Activated CD8-positive, alpha-beta memory T cell treated with anti-CD3 and anti-CD28 coated beads, Interleukin-2, amount 50 U/mL, for 24 hours (primary cell): ENCODE results near the gene MDH2.
A peak's percentile ranks its signal among the peaks of the same experiment; 100 is the strongest.
"Not testable (repeated sequence)": the region's sequence is repeated elsewhere in the genome, so short reads cannot be mapped to it uniquely, and the experiment has no call there.

ENCODE experiments used
- DNase-seq: peaks from one replicate; pipeline ENCODE4 v3.0.0-alpha.2; 2020; ENCODE audit errors: extremely low read depth

The MDH2 gene, protein sequence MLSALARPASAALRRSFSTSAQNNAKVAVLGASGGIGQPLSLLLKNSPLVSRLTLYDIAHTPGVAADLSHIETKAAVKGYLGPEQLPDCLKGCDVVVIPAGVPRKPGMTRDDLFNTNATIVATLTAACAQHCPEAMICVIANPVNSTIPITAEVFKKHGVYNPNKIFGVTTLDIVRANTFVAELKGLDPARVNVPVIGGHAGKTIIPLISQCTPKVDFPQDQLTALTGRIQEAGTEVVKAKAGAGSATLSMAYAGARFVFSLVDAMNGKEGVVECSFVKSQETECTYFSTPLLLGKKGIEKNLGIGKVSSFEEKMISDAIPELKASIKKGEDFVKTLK

DNA sequence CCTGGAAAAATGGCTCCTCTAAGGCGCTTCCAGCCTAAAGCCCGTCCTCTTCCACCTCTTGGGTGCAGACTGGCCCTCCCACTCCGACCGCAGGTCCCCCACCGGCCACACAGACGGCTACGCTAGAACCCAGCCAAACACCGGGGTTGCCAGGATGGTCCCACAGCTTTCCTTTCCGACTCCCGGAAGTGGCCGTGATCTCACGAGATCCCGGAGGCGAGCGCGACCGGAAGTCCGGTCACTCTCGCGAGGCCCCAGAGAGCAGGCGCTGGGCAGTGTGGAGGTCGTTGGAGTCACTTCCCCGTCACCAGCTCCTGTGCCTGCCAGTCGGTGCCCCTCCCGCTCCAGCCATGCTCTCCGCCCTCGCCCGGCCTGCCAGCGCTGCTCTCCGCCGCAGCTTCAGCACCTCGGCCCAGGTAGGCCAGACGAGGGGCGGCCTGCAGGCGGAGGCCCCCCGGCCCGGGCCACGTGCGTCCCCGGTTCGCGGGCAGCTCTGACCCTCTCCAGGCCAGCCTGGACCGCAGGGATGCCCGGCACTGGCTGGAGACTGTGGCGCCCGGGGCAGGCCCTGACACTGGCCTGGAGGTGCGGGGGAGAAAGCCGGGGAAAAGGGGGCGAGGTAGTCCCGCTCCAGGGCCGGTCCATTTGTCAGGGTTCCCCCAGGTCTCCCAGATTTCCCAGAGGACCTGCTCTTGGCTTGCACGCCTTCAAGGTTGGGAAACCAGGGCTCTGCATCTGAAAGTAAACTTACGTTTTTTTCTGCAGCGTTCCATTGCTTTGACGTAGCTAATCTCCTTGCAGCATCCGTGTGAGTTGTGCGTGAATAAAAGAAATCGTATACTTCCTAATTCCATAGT lies at the start of gene MDH2, which contains the start of gene STYXL1:
MDH2 (plus strand) TSS at position 296 of the 857 bp plus-strand sequence; CDS start at position 351, 55 bp downstream.
STYXL1 (minus strand) TSS at position 190 of the 857 bp plus-strand sequence. CDS start 17,477 bp downstream, outside the sequence.
- DNase-seq, result peak; percentile 84

DNA sequence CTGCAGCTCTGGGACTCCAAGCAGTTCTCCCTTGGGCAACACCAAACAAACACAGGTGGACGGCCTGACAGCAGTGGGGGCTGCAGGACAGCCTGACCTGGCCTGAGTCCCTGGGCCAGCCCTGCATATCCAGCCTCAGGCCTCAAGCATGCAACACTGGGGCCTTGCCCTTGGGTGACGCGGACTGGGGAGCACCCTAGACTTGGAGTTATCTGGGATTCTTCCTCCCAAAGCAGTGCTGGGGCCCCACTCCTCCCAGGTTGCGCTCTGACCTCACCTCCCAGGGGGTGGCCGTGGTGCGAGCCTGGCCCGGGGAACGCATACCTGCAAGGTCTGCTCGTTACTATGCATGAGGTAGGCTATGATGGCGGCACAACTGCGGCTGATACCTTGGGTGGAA lies 47.3 kb upstream of the MDH2 start:
- no peak for DNase-seq

DNA sequence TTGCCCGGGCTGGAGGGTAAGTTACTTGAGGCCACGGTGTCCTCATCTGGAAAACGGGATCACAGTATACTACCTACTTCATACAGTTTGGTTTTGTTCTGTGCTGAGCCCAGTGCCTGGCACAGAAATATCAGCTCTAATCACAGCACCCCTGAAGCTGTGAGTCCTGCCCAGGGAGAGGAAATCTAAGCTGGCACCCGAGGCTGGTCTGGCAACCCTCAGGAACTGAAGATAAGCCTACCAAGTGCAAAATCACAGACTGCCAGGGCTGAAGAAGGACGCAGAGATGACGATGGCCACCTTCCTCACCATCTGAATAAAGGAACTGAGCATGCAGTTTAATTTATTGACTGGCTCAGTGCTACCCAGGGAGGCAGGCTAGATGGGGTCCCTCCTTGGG lies 45.8 kb upstream of the MDH2 start:
- no peak for DNase-seq

DNA sequence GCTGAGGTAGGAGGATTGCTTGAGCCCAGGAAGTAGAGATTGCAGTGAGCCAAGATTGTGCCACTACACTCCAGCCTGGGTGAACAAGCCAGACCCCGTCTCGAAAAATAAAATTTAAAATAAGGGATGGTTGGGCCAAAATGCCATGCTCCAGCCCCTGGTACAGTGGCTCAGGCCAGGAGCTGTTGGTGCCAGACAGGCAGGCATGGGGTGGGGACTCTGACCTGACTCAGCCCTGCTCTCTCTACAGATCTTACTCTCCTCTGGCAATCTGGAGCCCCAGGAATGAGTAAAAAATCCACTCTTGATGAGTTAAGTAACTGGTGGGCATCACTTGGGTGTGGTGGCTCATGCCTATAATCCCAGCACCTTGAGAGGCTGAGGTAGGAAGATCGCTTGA lies 45.1 kb upstream of the MDH2 start:
- no peak for DNase-seq

DNA sequence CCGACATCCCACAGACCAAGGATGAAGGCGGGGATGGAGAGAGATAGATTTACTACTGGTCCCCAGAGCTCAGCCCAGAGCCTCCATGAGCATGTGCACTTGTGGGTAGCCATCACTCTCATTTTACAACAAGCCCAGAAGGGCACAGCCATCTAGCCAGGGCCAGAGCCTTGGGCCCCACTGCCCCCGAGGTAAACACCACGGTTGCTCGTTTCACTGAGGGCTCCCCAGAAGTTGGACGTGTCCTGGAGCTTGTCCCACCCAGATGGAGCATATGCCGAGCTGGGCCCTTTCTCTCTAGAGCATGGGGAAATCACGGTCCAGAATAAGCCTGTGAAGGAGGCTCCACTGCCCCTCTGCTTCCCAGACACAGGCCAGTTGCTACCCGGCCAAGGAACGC lies 44.6 kb upstream of the MDH2 start:
- no peak for DNase-seq

DNA sequence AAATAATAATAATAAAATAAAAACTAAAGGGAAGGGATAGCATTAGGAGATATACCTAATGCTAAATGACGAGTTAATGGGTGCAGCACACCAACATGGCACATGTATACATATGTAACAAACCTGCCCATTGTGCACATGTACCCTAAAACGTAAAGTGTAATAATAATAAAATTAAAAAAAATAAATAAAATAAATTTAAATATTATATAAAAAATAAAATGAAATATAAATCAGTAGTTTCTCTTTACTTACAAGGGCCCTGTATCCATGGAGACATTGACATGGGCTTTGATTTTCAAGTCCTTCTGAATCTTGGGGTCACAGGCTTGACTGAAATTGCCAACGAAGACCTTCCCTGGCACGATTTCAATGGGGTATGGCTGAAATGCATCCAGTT lies 42.9 kb upstream of the MDH2 start:
- DNase-seq, result not testable (repeated sequence)

DNA sequence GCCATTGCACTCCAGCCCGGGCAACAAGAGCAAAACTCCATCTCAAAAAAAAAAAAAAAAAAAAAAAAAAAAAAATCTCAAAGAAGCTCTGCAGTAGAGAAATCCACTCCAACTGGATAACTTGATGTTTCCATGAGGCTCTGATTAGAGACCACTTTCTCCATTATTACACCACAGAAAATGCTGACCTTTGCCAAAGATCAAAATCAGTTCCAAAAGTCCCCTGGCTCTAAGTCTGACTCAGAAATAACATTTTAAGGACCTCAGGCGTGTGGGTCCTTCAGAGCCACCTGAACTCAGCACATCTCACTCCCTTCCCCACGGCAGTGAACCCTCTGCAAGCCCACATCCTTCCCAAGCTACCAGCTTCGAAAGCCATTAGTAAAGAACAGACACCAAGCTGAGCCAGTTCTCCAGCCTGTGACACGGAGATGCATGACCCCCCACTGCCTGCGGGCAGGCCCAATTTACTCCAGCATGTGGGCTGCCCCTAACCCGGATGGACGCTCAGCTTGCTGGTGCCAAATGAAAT lies 39.7 kb upstream of the MDH2 start:
- DNase-seq, result no peak

DNA sequence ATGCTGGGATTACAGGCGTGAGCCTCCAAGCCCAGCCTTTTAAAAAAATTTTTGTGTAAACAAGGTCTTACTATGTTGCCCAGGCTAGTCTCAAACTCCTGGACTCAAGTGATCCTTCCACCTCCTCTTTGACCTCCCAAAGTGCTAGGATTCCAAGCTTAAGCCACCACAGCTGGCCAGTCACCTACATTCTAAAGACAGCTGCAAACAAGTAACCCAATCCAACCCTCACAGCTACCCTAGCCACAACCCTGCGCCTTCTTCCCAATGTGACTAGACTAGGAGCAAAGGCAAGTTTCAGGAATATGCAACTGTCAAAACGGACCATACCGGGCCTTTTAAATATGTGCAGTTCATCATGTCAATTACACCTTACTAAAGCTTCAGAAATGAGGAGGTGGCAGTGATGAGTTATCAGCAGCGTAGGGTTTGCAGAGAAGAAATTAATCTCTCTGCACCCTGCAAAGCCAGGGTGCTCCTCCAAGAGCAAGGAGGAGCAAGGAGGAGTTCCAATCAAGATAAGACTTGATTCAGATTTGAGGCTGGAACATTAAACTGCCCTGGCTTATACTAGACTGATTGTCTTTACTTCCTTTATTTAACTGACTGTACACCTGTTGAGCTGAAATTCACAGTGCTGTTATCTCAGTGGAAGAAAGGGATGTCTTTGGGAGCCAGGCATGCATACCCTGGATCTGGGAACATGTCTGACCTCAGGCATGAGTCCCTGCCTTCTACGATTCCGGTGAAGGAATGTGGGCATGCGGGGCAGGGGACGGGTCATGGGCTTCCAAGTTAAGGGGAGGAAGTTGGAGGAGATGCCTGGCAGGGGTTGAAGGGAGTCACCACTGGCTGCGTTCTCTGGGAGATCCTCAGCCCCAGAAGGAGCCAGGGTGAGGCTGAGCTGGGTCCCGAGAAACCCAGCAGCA lies 38.0 kb upstream of the MDH2 start:
- DNase-seq, result no peak

DNA sequence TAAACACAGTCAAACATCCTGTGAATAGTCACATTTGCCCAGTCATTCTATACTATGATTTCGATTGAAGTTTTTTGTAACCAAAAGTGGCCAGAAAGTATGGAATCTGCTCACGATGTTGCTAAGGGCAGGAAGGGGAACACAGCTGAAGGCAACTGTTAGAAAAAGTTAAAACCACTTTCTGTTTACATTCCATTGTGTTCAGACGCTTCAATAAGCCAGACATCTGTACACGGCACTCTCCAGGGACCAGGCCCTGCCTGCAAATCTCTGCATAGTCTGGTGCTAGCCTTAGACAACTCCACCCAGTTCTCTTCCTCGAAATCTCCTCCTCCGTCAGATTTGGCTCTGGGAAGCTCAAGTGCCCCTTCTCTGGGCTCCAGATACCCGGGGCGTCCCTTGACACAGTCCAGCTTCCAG lies 36.5 kb upstream of the MDH2 start:
- no peak for DNase-seq

DNA sequence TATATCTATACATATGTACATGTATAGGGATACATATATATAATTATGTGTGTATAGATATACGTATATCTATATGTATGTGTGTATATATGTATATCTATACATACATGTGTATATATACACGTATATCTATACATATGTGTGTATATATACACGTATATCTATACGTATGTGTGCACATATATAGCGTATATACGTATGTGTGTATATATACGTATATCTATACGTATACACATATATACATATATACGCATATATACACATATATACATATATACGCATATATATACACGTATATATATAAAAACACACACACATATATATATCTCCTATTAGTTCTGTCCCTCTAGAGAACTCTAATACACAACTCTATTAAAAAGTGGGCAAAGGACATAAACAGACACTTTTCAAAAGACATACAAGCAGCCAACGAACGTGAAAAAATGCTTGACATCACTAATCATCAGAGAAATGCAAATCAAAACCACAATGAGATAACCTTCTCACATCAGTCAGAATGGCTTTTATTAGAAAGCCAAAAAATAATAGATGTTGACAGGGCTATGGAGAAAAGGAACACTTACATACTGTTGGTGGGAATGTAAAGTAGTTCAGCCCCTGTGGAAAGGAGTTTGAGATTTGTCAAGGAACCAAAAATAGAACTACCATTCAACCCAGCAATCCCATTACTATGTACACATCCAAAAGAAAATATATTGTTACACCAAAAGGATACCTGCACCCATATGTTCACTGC lies 31.5 kb upstream of the MDH2 start:
- DNase-seq, result no peak

DNA sequence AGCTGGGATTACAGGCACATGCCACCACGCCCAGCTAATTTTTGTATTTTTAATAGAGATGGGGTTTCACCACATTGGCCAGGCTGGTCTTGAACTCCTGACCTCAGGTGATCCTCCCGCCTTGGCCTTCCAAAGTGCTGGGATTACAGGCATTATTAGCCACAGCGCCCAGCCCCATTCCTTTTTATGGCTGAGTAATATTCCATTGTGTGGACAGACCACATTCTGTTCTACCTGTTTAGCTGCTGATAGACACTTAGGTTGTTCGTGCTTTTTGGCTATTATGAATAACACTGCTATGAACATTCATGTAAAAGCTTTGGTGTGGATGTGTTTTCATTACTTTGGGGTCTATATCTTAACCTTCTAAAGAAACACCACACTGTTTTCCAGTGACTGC lies 29.4 kb upstream of the MDH2 start:
- DNase-seq, result not testable (repeated sequence)

DNA sequence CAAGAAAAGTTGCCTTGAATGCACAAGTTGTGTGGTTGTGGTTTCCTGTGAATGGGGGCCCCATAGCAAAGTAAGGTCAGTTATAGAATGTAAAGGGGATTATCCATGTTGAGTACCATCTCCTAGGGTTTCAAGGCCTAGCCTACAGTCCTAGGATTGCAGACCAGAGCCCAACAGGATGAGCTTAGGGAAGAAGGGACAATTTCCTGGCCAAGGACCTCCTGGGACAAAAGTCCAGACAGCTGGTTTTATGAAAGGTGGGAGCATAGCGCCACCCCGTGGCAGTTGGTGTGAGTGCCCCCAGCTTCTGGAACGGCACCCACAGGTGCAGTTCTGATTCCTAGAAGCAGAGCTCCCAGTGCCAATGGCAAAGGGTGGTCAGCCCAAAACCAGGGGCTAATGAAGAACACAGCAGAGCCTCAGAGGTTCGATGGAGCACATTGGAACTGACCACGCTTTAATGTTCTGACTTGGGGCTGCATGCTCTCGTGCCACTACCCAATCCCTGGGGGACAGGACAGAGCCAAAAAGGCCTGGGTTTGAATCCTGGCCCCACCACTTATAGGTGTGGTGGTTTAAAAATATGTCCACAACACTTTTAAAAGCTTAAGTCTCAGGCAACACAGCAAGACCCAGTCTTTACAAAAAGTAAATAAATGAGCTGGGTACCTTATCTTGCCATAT lies 27.7 kb upstream of the MDH2 start:
- peak; percentile 24 for DNase-seq

DNA sequence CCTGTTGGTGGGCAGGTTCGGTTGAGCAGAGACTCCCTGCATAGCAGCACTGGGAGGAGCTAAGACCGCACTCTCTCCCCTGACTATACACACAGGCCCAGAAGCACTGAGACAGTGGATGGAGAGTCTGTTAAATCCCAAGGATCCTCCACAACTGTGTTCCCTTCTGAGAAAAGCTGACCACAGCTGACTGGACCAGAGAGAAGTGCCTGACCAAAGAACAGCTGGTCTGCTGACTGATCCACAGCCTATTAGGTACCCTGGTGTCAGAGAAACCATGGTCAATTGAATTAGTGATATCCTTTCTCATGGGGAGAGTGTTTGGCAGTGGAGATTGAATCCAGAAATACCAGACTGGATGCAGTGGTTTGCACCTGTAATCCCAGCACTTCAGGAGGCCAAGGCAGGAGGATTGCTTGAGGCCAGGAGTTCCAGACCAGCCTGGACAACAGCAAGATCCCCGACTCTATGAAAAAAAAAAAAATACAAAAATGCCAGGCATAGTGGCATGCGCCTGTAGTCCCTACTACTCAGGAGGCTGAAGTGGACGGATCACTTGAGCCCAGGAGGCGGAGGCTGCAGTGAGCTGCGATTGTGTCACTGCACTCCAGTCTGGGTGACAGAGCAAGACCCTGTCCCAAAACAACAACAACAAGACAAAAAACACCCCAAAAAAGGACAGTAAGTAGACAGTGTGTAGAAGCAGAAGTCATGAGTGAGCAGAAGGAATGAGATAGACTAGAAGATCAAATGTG lies 25.7 kb upstream of the MDH2 start:
- DNase-seq, result no peak

DNA sequence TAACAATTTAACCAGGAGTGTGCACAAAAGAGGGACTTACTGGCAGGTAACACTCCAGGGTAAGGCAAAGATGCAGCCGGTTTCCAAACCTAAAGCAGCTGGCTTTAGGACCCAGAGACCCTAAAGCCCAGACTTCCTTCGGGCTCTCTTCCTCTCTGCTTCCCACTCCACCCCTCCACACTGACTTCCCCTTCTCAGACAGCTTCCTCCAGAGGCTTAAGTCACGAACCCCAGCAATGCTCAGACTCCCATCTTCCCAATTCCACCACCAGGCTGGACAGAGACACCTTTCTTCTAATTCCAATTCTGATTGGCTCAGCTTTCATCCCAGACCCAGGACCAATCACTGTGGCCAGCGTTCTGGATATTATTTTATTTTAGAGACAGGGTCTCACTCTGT lies 24.9 kb upstream of the MDH2 start:
- DNase-seq, result no peak

DNA sequence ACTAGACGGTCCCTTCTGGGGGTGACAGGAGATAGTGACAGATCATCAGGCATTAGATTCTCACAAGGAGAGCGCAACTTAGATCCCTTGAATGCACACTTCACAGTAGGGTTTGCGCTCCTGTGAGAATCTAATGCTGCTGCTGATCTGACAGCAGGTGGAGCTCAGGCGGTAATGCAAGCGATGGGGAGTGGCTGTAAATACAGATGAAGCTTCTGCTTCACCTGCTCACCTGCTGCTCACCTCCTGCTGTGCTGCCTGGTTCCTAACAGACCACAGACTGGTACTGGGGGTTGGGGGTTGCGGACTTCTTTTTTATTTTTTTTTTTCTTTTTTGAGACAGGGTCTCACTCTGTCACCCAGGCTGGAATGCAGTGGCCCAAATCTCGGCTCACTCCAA lies 18.2 kb upstream of the MDH2 start:
- not testable (repeated sequence) for DNase-seq

DNA sequence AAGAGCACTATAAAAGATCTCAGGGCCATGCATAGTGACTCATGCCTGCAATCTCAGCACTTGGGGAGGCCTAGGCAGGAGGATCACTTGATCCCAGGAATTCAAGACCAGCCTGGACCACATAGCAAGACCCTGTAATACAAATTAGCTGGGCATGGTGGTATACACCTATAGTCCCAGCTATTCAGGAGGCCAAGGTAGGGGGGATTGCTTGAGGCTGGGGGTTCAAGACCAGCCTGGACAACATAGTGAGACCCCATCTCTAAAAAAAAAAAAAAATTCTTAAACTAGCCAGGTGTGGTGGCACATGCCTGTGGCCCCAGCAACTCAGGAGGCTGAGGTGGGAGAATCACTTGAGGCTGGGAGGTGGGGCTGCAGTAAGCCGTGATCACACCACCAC lies 15.9 kb upstream of the MDH2 start:
- no peak for DNase-seq

DNA sequence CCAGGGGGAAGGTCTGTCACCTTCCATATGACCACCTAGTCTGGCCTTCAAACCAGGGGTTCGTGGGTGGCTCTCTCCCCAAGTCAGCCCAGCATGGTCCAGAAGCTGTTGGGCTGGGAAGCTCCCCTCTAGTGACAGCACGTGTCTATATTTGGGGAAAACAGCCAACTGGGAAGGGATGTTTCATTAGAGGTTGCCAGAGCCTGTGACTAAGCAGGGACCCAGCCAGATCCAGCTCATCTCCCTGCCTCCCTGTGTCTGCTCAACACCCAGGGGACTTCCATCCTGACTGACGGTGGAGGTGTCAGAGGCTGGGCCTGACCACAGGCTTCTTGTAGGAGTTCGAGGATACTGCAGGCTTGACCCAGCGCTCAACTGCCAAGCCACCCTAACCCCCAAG lies 10.6 kb upstream of the MDH2 start:
- no peak for DNase-seq

DNA sequence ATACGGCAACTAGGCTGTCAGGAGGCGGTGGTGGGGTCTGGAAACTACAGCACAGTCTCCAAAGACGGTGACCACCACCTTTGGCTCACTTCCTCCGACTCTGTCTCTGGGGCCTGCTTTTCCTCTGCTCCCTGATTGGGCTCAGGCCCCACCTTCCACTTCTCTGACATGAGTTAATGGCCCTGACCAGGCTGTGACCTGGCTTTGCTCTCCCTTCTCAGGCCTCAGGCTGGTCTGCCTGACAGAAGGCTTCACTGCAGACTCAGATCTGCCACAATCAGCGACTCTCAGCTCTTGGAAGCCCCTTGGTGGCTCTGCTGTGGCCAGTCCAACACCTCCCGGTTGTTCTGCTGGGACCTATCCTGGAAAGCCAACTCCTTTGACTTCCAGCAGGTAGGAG lies 7.8 kb upstream of the MDH2 start:
- no peak for DNase-seq

DNA sequence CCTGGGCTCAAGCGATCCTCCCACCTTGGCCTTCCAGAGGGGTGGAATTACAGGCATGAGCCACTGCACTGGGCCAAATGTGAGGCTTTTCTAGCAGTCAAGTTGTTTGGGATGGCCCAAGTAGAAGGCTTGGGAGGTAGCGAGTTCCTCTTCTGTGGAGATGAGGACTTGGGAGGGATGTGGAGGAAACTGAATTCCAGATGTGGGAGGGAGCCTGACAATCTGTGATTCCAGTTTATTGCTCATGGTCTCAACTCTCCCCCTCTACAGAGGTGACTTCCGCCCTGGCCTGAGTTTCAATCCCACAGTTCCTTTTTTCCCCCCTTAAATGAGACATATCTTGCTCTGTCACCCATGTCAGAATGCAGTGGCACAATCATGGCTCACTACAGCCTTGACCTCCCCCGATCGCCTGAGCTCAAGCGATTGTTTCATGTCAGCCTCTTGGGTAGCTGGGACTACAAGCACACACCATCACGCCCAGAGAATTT lies 3.5 kb upstream of the MDH2 start:
- no peak for DNase-seq
